Liver (tissue), 3 donors: Measurements from ENCODE around the gene SLC9A3.

Experiments
- EGR1 ChIP-seq, 2 donors: IDR thresholded peaks; 2 replicates each; pipeline ENCODE4 v1.6.1; 2016 to 2018; ENCODE audit warnings: antibody characterized with exemption in 2 of 2, low read depth in 2 of 2
- FOXA1 ChIP-seq: IDR thresholded peaks from 2 replicates; pipeline ENCODE4 v1.6.1; 2016; ENCODE audit warnings: antibody characterized with exemption
- GABPA ChIP-seq, 2 donors: IDR thresholded peaks in 1 of 2; conservative IDR thresholded peaks in 1 of 2; 2 replicates each; pipeline ENCODE4 v1.6.1; 2016; ENCODE audit warnings: antibody characterized with exemption in 2 of 2, mild to moderate bottlenecking in 1 of 2, moderate library complexity in 1 of 2
- RAD21 ChIP-seq, 2 donors: IDR thresholded peaks; 2 replicates each; pipeline ENCODE4 v1.6.1; 2016; ENCODE audit warnings: antibody characterized with exemption in 2 of 2, mild to moderate bottlenecking in 2 of 2
- SP1 ChIP-seq: IDR thresholded peaks from 2 replicates; pipeline ENCODE4 v1.6.1; 2018; ENCODE audit warnings: antibody characterized with exemption, mild to moderate bottlenecking
- TAF1 ChIP-seq: conservative IDR thresholded peaks from 2 replicates; pipeline ENCODE4 v1.6.1; 2016; ENCODE audit warnings: antibody characterized with exemption, mild to moderate bottlenecking
- YY1 ChIP-seq: IDR thresholded peaks from 2 replicates; pipeline ENCODE4 v1.6.1; 2016; ENCODE audit warnings: antibody characterized with exemption, mild to moderate bottlenecking
- TF ChIP-seq, protein P1 (sequence below): fragments of 150-350 bp; IDR thresholded peaks from 2 replicates; pipeline ENCODE4 v1.5.1; 2017; ENCODE audit warnings: improper control_type of control experiment, low read depth, low read length; ENCODE audit not compliant: missing input control
- TF ChIP-seq, protein P2 (sequence below): IDR thresholded peaks from 2 replicates; pipeline ENCODE4 v1.6.1; 2016; ENCODE audit warnings: antibody characterized with exemption
- TF ChIP-seq, protein P3 (sequence below): IDR thresholded peaks from 2 replicates; pipeline ENCODE4 v1.6.1; 2016; ENCODE audit warnings: antibody characterized with exemption
- TF ChIP-seq, protein P4 (sequence below): IDR thresholded peaks from 2 replicates; pipeline ENCODE4 v1.6.1; 2016; ENCODE audit warnings: antibody characterized with exemption, mild to moderate bottlenecking
- donor health status: healthy.
- donor health status: healthy.

DNA sequence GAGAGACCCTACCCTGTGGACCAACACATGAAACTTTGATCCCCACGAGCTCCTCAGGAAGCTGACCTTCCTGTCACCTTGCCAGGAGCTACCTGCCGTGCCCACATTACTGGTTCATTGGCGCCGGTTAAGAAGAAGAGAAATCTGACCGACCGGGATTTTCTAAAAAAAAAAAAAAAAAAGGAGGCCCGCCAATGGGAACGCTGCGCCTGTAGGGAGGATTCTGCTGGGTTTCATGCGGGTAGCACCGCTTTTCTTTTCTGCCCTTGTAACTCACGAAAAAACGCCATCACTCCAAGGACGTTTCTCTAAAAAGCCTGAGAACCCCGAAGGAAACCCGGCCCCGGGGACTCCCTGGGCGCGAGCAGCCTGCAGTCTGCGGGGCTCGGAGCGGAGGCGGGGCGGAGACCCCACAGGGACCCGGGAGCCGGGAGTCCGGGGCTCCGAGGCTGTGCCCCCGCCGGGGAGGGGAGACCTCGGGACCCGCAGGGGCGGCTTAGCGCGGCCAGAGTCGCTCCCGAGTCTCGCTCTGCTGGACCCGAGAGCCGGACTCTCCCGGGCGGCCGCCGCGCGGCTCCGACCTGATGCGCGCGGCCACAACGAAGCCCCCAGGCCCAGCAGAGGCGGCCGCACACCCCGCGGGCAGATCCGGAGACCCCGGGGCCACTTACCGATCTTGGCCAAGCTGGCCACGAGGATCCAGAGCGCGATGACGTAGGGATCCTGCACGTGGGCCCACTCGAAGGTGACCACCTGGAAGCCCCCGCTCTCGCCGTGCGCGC is 617 bp downstream of the SLC9A3 start:
- TF ChIP-seq, protein P1, sequence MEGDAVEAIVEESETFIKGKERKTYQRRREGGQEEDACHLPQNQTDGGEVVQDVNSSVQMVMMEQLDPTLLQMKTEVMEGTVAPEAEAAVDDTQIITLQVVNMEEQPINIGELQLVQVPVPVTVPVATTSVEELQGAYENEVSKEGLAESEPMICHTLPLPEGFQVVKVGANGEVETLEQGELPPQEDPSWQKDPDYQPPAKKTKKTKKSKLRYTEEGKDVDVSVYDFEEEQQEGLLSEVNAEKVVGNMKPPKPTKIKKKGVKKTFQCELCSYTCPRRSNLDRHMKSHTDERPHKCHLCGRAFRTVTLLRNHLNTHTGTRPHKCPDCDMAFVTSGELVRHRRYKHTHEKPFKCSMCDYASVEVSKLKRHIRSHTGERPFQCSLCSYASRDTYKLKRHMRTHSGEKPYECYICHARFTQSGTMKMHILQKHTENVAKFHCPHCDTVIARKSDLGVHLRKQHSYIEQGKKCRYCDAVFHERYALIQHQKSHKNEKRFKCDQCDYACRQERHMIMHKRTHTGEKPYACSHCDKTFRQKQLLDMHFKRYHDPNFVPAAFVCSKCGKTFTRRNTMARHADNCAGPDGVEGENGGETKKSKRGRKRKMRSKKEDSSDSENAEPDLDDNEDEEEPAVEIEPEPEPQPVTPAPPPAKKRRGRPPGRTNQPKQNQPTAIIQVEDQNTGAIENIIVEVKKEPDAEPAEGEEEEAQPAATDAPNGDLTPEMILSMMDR: no peak
- TF ChIP-seq, protein P2, sequence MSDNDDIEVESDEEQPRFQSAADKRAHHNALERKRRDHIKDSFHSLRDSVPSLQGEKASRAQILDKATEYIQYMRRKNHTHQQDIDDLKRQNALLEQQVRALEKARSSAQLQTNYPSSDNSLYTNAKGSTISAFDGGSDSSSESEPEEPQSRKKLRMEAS: no peak
- TF ChIP-seq FOXA1: no peak
- TF ChIP-seq RAD21 (IDR thresholded peaks at IDR 0.05): no peak
- TF ChIP-seq, protein P3, sequence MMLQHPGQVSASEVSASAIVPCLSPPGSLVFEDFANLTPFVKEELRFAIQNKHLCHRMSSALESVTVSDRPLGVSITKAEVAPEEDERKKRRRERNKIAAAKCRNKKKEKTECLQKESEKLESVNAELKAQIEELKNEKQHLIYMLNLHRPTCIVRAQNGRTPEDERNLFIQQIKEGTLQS: no peak
- no peak for TF ChIP-seq GABPA (IDR thresholded peaks at IDR 0.05 in 1 of 2, conservative IDR thresholded peaks at IDR 0.05 in 1 of 2)
- TF ChIP-seq, protein P4, sequence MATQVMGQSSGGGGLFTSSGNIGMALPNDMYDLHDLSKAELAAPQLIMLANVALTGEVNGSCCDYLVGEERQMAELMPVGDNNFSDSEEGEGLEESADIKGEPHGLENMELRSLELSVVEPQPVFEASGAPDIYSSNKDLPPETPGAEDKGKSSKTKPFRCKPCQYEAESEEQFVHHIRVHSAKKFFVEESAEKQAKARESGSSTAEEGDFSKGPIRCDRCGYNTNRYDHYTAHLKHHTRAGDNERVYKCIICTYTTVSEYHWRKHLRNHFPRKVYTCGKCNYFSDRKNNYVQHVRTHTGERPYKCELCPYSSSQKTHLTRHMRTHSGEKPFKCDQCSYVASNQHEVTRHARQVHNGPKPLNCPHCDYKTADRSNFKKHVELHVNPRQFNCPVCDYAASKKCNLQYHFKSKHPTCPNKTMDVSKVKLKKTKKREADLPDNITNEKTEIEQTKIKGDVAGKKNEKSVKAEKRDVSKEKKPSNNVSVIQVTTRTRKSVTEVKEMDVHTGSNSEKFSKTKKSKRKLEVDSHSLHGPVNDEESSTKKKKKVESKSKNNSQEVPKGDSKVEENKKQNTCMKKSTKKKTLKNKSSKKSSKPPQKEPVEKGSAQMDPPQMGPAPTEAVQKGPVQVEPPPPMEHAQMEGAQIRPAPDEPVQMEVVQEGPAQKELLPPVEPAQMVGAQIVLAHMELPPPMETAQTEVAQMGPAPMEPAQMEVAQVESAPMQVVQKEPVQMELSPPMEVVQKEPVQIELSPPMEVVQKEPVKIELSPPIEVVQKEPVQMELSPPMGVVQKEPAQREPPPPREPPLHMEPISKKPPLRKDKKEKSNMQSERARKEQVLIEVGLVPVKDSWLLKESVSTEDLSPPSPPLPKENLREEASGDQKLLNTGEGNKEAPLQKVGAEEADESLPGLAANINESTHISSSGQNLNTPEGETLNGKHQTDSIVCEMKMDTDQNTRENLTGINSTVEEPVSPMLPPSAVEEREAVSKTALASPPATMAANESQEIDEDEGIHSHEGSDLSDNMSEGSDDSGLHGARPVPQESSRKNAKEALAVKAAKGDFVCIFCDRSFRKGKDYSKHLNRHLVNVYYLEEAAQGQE: no peak
- no peak for TF ChIP-seq YY1
- TF ChIP-seq TAF1: no peak
- no peak for TF ChIP-seq EGR1 (IDR thresholded peaks at IDR 0.05; ENCODE audit: low read depth in 2 of 2)
- no peak for TF ChIP-seq SP1
